Kidney (tissue), 14 donors: Measurements from ENCODE around the gene POC1B. TPM values are rescaled to one million over a fixed set of nuclear protein-coding genes. Genes with fewer than 3 reads are reported as not detected.

Source experiments
- DNase-seq, 5 donors: peaks; one replicate each; pipeline ENCODE4 v3.0.0-alpha.2; 2013 to 2020
- FAIRE-seq: peaks from 2 replicates; lab custom pipeline; 2012; peaks lifted over from hg19 to GRCh38; lab: Jason Lieb, UNC
- H3K27ac ChIP-seq, 2 donors: one replicate each; pipeline ENCODE4 v1.7.0; 2013; ENCODE audit warnings: low read depth in 2 of 2, low read length in 2 of 2, inconsistent platforms in 1 of 2
- H3K27me3 ChIP-seq: one replicate; pipeline ENCODE4 v1.7.1; 2013; ENCODE audit warnings: low read length, inconsistent platforms; ENCODE audit not compliant: control insufficient read depth, insufficient read depth
- H3K36me3 ChIP-seq, 3 donors: one replicate each; pipeline versions ENCODE4 v1.7.0 to v1.7.1; 2013; ENCODE audit warnings: low read length in 3 of 3, control low read depth in 1 of 3, inconsistent platforms in 1 of 3; ENCODE audit not compliant: insufficient read depth in 3 of 3, control insufficient read depth in 2 of 3
- H3K4me1 ChIP-seq, 3 donors: one replicate each; pipeline versions ENCODE4 v1.7.0 to v1.7.1; 2013; ENCODE audit warnings: low read length in 3 of 3, inconsistent platforms in 1 of 3, low read depth in 1 of 3; ENCODE audit not compliant: control insufficient read depth in 2 of 3, insufficient read depth in 2 of 3
- H3K4me3 ChIP-seq, 3 donors: one replicate each; pipeline versions ENCODE4 v1.7.0 to v1.8.1; 2013; ENCODE audit warnings: low read length in 3 of 3, control low read depth in 1 of 3, inconsistent platforms in 1 of 3
- H3K9ac ChIP-seq, 3 donors: one replicate each; pipeline versions ENCODE4 v1.7.0 to v1.7.1; 2013; ENCODE audit warnings: low read length in 3 of 3, control low read depth in 1 of 3, inconsistent platforms in 1 of 3
- H3K9me3 ChIP-seq, 3 donors: one replicate each; pipeline versions ENCODE4 v1.7.0 to v1.7.1; 2013; ENCODE audit warnings: low read length in 3 of 3, control low read depth in 1 of 3, inconsistent platforms in 1 of 3; ENCODE audit not compliant: control insufficient read depth in 2 of 3, insufficient read depth in 1 of 3
- CTCF ChIP-seq: IDR thresholded peaks from 3 replicates; pipeline ENCODE4 v1.5.1; 2012; ENCODE audit warnings: mild to moderate bottlenecking, moderate library complexity, borderline replicate concordance; ENCODE audit not compliant: insufficient read depth; ENCODE audit errors: extremely low read depth
- intact Hi-C: fragments of 100-400 bp; cut with DNase I; formaldehyde crosslinking; loops from one replicate; pipeline ENCODE4 v1.11.1; 2022
- polyA plus RNA-seq: library from polyadenylated mRNA; stranded (reverse); fragments of 350-450 nt; fragmentation: Illumina TruSeq; extraction: RNeasy Lipid Tissue Mini Kit (QIAGEN cat#74804); gene quantifications from one replicate; pipeline ENCODE4 v1.2.3, GENCODE V29; 2014; ENCODE audit warnings: low read depth, low replicate concordance; ENCODE audit not compliant: insufficient read depth
- total RNA-seq: library from RNA; stranded (reverse); fragmentation: NEBNext Ultra II Directional; extraction: Animal tissue kit (Norgen Biotek cat#: 25700); gene quantifications from one replicate; pipeline ENCODE4 v1.2.1, GENCODE V29; 2021
- donor health status: control.
- donor health status: control.
- donor health status: control.
- donor health status: control.
- donor health status: control.
- donor health status: DM: yes; HTN: yes; CAD: no.
- donor health status: Normal renal cell carcinoma (clear cell type).

Gene POC1B
- total and polyA plus RNA-seq, 2 donors from 2014 or later = 11.7 to 16.7 TPM

- Histone ChIP-seq H3K4me1 (peaks cover 0 to 36% (median 29%) of the 10 kb centered on the region in 3 donors), H3K9me3 (no peaks in the 10 kb centered on the region), H3K27me3 (no peaks in the 10 kb centered on the region), H3K9ac (no peak overlapping the region), H3K36me3 (no peaks in the 10 kb centered on the region), H3K27ac (peak overlapping the region; percentile 68 to 87), H3K4me3 (peak overlapping the region in 1 of 3 donors; percentile 21)
- intact Hi-C loops = no loop called here
- TF ChIP-seq CTCF = no peak
- FAIRE-seq (peak; percentile 73), DNase-seq (peak in 2 of 5 donors; percentile 61 to 75)
Observed at GRCh38 chr12:89389755-89390661, 135.8 kb downstream of the POC1B start.

DNA sequence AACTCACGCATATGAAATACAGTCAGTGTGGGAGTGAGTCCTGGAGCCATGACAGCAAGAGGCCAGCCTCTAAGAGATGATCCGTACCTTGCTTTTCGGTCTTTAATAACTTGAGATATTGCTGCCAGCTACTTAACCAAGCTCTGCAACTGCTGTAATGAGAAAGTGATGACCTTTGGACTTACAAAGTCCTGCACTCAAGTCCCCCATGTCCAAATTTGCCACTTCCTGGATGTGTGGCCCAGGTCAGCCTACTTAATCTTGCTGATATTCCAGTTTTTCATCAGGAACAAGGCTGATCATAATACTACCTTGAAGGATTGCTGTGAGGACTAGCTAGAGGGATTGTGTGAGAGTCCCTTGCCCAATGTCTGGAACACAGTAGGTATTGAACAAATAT lies 139.7 kb downstream of the POC1B start:
- TF ChIP-seq CTCF = no peak
- no peaks in the 10 kb centered on the region for H3K9me3 ChIP-seq
- H3K36me3 ChIP-seq = no peaks in the 10 kb centered on the region
- H3K4me3 ChIP-seq = peak overlapping the region in 2 of 3 donors; percentile 44 to 46
- no peak overlapping the region for H3K9ac ChIP-seq
- H3K4me1 ChIP-seq = peaks cover 8 to 39% (median 36%) of the 10 kb centered on the region in 3 donors
- H3K27me3 ChIP-seq = no peaks in the 10 kb centered on the region
- intact Hi-C loops = no loop called here
- FAIRE-seq (no peak), DNase-seq (peak in 1 of 5 donors; percentile 41)
- H3K27ac ChIP-seq = peak overlapping the region; percentile 44 to 47

DNA sequence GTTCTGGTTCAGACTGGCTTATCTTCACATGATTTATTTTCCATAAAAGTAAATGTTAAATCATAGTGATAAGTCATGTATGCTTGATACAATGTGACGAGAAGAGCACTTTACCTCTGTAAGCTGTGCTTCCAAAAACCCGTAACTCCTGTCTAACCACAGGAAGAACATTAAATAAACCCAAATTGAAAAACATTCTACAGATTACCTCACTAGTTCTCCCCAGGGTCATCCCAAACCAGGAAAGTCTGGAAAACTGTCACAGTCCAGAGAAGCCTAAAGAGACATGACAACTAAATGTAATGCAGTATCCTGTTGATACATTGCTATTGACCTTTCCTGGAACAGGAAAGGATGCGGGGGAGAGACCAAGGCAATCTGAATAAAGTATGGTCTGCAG lies 141.0 kb downstream of the POC1B start:
- DNase-seq = no peak
- peak overlapping the region; percentile 8 to 51 for H3K27ac ChIP-seq
- no peak for TF ChIP-seq CTCF
- no peaks in the 10 kb centered on the region for H3K36me3 ChIP-seq
- intact Hi-C loops = no loop called here
- no peak overlapping the region for H3K4me3 ChIP-seq
- no peaks in the 10 kb centered on the region for H3K27me3 ChIP-seq
- H3K9me3 ChIP-seq = no peaks in the 10 kb centered on the region
- H3K9ac ChIP-seq = no peak overlapping the region
- no peak for FAIRE-seq
- peaks cover 8 to 32% (median 31%) of the 10 kb centered on the region in 3 donors for H3K4me1 ChIP-seq
